Medulla oblongata (tissue), 1 donor: ENCODE data around the gene A3GALT2.

Experiments used
- DNase-seq: peaks from one replicate; pipeline ENCODE4 v3.0.0-alpha.2; 2015; ENCODE audit errors: extremely low spot score

Gene A3GALT2

GRCh38 chr1:33272930-33273329, 48.0 kb downstream of the A3GALT2 start:
- no peak for DNase-seq

- DNase-seq = no peak
Measured at GRCh38 chr1:33272509-33272908, 48.4 kb downstream of the A3GALT2 start.

DNA sequence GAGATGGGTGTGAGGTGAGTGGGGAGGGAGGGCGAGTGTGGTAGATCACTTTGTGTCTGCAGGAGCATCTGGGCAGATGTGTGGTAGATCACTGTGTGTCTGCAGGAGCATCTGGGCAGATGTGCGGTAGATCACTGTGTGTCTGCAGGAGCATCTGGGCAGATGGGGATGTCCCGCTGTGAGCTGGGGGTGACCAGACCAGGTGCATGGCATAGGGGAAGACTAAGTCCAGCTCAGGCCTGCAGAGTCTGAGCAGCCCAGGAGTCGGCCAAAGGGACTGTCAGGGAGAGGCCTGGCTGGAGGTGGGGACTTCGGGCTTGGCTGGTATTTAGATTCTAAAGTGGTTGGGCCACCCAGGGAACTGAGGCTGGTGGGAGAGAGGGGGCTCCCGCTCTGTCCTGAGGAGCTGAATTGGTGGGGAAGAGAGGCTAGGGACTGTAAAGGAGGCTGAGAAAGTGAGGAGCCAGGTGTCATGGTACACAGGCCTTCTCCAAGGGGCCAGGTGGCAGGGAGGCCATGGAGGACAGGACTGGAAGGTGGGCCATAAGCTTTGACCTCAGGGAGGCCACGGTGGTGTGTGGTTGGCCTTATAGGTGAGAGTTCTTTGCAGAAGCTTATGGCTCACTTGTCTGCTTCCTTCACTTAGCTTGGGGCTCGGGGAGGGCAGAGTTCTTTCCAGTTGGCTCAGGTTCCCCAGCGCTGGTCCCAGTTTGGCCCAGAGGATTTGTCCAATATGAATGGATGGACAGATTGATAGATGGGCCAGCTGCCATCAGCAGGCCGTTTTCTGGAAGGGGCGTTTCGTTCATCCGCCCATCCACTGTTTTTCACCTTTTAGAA, 49.0 kb downstream of the A3GALT2 start:
- no peak for DNase-seq

GRCh38 chr1:33270808-33271465, 50.0 kb downstream of the A3GALT2 start:
- no peak for DNase-seq

GRCh38 chr1:33270379-33270778, 50.5 kb downstream of the A3GALT2 start:
- DNase-seq = no peak

DNA sequence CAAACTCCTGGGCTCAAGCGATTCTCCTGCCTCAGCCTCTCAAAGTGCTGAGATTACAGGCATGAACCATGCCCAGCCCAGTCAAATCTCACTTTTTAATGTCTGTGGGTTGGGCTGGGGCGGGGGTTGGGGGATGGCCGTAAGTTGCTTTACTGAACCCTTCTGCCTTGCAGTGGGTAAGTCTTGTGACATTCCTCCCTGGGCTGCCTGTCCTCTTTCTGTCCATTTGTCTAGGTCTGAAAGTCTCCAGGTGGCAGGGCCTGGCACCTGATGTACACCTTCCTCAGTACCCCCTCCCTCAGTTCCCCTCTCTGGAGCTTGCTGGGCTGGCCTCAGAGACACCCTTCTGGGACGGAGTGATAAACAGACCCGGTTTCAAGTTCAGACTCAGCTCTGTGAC, 51.3 kb downstream of the A3GALT2 start:
- no peak for DNase-seq

DNA sequence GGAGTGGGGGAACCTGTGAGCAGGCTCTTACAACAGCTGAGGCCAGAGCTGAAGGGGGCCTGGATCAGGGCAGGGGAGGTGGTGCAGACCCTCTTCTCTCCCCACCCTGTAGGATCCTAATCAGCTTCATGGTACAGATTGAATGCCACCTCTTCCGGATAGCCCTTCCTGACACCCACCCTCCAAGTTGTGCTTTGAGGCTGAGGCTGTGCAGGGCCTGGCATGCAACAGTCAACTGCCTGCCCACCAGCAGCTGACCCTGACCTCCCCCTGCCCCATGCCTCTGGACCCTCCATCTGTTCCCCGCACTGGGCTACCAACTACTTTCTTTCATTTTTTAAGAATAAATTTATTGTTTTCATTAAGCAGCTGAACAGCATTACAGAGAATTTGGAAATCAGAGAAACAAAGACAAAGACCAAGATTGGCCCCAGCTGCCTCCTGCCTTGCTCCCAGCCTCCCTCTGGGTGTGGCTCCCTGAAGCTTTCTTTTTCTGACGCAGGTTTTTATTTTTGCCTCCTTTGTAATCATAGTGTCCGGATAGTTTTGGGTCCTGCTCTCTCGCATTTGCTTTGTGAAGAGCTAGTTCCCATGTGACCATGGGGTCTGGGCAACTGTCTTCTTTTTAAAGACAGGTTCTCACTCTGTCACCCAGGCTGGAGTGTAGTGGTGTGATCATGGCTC, 51.8 kb downstream of the A3GALT2 start:
- no peak for DNase-seq

DNA sequence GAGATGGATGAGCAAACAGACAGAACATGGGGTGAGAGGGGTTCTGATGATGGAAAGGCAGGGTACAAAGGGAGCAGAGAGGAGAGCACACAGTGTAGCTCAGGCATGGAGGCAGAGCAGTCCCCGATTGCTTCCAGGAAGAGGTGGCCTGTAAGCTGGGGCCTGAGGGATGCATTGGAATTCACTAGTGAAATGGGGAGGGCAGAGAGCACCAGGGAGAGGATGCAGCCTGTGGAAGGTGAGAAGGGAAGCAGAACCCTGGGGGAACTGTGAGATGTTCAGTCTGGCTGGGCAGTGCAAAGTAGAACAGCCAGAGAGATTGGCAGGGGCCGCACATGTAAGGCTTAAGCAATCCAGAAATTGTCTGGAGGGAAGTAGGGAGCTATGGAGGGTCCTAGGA, 52.4 kb downstream of the A3GALT2 start:
- DNase-seq = no peak

DNA sequence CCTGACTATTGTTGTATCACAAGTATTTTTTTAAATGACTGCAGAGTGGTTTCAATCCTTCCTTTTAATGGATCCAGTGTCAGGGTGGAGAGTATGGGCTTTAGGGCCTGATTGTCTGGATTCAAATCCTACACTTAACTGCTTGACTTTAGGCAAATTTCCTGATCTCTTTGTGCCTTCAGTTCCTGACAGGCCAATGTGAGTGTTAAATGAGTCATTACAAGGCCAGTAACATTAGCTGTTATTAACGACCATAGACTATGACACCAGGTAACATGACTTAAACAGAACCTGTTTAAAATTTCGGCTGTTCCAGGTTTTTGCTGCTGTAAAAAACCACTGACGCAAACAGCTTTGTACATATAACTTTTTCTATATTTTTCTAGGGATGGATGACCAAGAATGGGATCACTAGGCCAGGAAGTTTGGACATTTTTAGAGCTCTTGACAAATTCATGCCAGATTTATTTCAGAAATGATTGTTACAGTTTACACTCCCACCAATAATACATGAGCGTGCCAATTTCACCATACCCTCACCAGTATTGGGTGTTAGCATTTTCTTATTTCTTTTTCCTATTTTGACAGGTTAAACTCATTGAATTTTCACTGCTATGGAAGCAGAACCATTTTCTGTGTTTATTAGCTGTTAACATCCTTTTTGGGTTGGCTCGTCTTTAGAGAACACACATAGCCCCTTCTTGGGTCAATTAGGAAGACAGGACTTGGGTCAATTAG, 53.3 kb downstream of the A3GALT2 start:
- no peak for DNase-seq

DNA sequence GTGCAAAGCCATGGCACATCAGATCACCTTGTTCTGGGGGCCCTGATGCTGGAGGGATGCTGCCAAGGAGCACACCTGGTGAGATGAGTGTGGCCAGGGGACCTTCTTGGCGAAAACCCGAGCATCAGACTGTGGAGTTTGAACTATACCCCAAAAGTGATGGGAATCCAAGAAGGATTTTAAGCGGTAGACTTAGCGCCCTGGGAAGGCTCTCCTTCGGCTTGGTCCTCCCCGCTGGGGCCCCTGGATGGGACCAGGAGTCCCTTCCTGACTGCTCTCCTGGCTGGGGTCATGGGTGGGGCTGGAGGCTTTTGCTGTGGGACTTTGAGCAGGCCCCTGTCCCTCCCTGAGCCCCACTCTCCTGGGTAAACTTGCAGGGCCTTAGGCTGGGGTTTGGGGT, 54.1 kb downstream of the A3GALT2 start:
- no peak for DNase-seq

DNA sequence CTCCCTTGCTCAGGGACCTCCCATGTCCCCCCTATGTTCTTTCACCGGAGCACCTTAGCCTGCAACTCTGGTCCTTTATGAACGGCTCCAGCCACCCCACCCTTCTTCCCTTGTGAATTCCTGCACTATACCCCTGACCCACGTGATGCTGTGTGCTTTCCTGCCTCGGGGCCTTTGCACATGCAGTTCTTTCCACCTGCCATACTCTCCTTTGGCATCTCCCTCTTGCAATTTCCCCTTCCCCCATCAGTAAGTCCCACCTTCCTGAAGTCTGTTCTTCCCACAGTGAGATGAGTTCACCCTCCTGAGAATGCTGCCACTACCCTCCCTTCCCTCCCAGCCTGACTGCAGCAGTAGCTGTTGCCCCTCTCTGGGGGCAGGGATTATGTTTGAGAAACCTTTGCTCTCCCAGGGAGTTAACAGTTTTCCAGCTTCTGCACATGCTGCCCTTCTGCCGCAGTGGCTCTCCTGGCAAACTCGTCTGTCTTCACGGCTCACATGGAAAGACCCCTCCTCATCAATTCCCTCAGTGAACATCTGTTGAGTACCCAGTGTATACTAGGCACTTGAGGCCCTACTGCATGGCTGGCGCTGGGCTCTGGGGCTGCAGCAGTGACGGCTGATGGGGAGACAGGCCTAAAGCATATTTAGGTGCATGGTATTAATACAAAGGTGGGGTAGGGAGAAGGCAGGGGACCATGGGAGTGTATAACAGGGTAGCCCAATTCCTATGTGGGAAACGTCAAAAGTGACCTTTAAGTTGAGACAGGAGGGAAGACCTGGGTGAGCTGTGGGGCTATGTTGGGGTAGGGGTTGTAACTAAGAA, 54.9 kb downstream of the A3GALT2 start:
- DNase-seq = no peak

DNA sequence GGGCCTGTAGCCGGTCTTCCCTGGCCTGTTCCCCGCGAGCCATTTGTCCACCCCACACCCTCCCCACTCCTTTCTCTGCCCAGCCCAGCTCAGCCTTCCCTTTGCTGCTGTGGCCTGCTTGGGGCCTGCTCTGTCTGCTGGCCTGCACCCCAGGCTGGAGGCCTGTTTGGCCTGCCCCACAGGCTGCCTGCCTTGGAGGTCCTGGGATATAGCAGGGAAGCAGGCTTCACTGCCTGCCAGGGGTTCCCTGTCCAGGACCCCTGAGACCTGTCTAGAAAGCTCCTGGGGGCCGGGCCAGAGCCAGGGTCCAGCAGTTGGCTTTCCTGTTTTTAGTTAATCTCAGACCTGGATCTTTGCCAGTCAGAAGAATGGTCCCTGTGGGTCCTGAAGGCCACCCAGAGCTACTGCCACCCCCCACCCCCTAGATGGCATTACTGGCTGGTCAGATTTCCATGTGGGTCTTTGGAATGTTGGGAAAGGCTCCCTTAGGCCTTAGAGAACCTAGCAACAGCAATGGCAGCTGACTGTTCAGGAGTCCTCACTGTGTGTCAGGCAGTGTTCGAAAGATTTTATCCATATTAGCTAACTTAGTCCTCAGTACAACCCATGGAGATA, 56.9 kb downstream of the A3GALT2 start:
- peak; percentile 23 for DNase-seq

- DNase-seq = no peak
Measured at GRCh38 chr1:33261344-33261743, 59.6 kb downstream of the A3GALT2 start.

GRCh38 chr1:33260439-33260838, 60.5 kb downstream of the A3GALT2 start:
- DNase-seq = no peak

DNA sequence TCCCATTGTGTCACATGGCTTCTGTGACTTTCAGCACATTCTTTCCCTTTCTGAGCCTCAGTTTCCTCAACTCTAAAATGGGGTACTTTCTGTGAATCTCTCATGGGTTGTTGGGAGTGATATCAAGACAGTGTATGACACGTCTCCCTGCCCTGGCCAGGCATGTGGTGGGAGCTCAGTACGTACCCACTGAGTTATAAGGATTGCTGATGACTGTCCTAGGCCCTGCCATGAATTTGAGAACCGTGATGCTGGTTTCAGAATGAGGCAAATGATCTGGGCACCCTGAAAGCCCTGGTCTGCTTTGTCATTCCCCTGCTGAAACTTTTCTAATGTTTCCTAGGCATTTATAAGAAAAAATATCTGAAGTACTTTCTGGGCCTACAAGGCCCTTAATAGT, 61.0 kb downstream of the A3GALT2 start:
- no peak for DNase-seq

- no peak for DNase-seq
Measured at GRCh38 chr1:33258788-33259274, 62.1 kb downstream of the A3GALT2 start.

DNA sequence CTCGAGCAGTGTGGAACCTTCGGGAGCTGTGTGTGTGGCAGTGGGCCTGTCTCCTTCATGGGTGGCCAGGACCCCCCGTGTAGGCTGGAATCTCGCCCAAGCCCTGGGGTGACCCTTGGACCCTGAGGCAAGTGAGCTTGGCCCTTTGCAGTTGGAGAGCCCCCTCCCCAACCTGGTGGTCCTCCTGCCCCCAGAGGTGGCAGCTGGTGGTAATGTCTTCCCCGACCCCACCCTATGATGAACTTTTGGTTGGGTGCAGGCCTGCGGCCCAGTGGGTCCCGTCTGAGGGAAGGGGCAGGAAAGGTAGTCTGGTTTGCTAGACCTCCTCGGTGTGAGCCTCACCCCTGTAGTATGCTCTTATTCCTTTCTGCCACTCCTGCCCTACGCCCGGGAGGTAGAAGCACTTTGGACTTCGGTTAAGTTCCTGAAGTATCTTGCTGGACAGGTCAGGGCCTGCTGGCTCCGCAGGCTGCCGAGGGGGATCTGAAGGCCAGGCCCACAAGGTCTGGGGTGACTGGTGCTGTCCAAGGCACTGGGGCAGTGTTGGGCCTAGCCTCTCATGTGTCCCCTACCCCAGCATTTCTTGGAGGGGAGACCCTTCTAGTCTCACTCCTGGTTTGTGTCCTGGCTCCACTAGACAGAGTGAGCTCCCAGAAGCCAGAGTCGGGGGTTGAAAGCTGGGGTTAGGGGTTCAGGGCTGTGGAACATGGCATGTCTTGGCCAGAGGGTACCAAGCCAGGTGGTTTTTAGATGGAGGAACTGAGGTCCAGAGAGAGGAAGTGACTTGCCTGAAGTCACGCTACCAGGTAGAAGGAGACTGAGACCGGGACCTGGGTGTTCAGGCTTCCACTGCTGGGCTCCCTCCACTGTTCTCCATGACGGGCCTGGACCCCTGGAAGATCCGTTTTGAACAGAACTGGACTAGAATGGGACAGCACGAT, 62.9 kb downstream of the A3GALT2 start:
- DNase-seq = no peak

DNA sequence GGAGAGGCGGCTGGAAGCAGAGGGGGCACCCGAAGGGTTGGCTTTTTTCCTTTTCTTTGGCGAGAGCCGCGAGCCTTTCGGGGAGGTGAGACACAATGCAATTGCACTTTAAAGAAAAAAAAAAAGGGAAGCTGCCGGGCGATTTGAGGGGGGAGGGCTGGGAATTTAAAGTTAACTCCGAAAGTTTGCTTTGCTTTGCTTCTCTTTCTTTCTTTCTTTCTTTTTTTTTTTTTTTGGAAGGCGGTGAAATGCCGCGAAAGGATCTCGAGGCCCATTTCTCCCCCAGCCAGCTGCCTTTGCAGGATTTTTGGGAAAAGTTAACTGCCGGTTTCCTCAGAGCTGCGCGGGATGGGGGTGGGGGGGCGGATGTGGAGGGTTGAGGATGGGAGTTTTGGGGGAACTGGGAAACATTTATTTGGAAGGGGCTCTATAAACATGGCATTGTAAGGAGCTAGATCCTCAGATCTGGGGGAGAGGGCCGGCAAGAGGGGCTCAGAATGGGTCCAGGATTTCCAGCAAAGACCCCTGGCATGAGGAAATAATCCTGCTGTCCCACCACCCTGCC, 63.6 kb downstream of the A3GALT2 start:
- DNase-seq = peak; percentile 33
